ENCODE results near the gene HPS6.

Gene HPS6

DNA sequence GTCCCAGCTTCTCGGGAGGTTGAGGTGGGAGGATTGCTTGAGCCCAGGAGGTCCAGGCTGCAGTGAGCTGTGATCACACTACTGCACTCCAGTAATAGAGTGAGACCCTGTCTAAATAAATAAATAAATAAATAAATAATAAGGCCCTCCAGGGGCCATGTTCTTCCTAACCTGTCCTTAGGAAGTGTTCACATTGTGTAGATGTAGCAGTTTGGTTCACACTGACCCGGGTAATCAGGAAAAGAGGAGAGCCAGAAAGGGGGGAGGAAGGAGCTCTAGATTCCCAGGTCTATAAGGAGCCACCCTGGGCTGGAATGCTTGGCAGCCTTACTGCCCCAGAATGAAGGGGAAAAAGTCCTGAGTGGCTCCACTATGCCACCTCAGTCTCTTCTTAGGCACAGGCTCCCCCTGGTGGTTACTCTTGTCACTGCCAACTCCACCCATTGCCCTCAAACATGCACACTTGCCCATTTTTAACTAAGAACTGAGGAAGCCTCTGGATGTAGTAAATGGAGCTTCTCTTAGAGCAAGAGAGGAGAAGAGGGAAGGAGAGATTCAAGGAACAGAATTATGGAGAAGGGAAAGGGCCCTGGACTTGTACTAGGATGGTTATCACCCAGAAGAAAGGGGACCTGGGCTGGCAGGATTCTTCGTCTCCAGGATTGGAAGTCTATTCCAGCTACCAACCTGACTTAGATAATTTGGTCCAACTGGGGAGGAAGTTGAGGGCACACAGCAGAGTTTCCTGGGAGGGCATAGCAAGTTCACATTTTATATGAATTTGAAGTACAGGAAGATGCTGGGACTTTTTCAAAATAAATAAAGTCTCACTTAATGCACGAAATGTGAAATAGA lies 7.8 kb downstream of the HPS6 start:
- DNase-seq: peak; percentile 81

- DNase-seq: no peak
These were observed 18.4 kb downstream of the HPS6 start for GRCh38 chr10:102083541-102083940.

GRCh38 chr10:102085336-102085735 lies 20.2 kb downstream of the HPS6 start:
- no peak for DNase-seq

- DNase-seq: no peak
These were observed 21.0 kb downstream of the HPS6 start for GRCh38 chr10:102086196-102086595.

DNA sequence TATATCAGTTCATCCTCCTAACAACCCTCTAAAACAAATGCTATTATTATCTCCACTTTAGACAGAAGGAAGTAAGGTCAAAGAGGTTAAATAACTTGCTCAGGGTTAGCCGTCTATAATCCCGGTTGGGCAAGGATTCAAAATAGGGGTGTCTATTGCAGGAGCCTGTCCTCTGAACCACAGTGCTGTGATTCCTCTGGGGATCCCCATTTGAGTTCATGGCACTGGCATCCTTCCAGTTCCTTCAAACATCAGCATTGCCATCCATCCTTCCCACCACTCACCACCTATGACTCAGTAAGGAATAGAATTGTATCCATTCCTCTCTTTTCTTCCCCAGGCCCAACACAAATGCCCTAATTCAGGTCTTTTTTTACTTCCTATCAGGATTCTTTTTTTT lies 25.6 kb downstream of the HPS6 start:
- DNase-seq: no peak

- no peak for DNase-seq
These were observed 31.3 kb downstream of the HPS6 start for GRCh38 chr10:102096449-102096848.

- DNase-seq: no peak
These were observed 36.0 kb downstream of the HPS6 start for GRCh38 chr10:102101152-102101551.

DNA sequence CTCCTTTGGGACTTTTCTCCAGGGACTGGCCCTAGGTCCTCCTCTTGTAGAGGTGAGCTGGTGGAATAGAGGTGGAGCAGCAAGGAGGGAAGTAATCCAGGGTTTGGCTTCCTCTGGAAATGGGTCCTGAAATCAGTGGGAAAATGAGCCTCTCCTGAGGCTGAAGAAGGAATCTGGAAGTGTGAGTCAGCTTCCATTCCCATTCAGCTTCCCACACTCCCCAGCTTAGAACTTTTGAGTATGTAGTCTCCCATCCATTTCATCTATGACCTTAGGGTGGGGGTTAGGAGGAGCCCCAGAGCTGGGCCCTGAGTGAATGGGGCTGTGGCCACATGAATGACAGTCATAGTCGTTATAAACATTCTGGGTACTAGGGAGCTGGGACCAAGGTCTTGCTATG lies 37.3 kb downstream of the HPS6 start:
- no peak for DNase-seq

DNA sequence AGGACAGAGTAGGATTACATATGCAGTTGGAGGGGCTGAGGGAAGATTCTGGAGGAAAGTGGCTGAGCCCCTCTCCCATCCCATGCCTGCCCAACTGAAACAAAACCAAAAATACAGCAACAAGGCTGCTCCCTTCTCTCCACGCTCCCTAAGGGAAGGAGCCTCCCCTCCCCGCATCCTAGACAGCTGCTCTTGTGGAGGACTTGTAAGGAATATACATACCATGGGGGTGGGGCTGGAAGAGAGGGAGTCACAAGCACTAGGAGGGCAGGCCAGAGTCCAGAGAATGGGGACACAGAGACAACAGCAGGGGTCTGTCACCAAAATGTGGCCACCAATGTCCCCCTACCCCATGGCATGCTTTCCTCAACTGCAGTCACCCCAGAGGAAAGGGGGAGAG lies 41.8 kb downstream of the HPS6 start:
- DNase-seq: no peak

GRCh38 chr10:102109166-102110116 lies 44.3 kb downstream of the HPS6 start:
- DNase-seq: no peak

- no peak for DNase-seq
These were observed 46.1 kb downstream of the HPS6 start for GRCh38 chr10:102111276-102111675.

GRCh38 chr10:102112210-102112817 lies 47.2 kb downstream of the HPS6 start:
- DNase-seq: no peak

DNA sequence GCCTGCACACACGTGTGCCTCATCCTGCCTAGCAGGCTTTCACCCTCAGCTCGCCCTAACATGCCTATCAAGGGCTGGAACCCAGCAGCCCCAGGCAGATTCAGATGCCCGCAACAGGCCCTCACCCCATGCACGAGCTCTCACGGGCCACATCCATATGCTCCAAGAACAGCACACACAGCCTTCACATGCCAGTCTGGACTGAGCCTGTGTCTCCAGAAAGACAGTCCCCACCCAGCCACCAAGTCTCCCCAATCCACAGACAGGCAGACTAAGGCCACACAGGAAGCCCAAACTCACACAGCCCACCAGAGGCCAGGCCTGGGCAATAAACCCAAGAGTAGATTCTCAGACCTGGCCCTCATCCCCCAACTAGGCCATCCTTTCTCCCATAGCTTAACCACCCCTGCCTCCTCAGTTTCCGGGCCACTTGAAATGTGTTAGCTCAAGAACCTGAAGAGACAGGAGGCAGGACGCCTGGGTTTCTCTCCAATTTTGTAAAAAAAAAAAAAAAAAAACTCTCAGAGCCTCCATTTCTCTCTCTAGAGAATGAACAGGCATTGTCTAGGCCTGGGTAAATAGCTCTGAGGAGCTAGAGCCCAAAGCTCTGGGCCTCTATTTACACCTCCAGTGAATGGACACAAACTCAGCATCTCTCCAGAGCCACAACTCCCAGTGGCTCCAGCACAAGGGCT lies 48.3 kb downstream of the HPS6 start:
- DNase-seq: no peak

DNA sequence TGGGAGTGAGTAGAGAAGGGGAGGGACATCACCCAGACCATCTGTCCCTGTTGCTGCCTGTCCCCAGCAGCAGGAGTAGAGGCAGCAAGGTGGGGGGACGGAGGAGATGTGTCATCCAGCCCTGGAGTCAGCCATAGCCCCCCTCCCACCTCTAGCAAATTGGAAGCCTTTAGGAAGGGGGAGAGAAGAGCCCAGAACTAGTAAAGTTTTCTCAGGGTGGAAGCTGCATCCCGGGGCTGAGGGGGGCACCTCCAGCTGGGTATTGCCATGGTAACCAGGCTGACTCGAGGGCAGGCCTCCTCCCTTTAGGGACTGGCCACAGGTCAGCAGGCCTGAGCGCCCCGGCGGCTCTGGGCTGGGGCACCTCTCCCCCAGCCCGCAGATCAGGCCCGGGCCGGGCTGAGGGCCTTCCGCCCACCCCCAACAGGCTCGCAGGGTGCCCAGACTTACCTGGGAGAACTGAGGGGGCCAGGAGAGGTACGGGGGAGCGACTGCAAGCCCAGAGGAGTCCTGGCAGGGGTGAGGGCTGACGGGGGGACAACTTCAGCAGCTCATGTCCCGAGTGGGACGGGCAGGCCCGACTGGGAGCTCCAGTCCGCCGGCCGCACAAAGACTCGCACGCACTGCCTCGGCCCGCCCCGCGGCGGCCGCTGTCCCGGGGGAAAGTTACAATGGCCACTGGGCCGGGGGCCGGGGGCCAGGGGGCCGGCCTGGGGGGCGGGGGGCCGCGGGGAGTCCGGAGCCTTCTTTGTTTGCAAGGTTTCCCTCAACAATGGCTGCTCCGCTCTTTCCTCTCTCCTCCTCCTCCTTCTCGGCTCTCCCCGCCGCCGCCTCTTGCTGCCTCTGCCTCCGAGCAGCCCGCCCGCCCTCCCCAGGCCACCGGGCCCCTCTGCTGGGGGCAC lies 49.1 kb downstream of the HPS6 start:
- no peak for DNase-seq

GRCh38 chr10:102114861-102115618 lies 49.9 kb downstream of the HPS6 start:
- peak; percentile 77 for DNase-seq

- DNase-seq: no peak
These were observed 50.6 kb downstream of the HPS6 start for GRCh38 chr10:102115775-102116174.

- no peak for DNase-seq
These were observed 51.5 kb downstream of the HPS6 start for GRCh38 chr10:102116656-102117055.

Measured in activated CD4-positive, CD25-positive, alpha-beta regulatory T cell treated with anti-CD3 and anti-CD28 coated beads, Interleukin-2, amount 50 U/mL, for 72 hours (primary cell).